GM19324 (cell line): Measurements from ENCODE around the gene KIF7.

Source experiments
- ATAC-seq: cut with Tn5 transposase; IDR thresholded peaks from one replicate; pipeline ENCODE4 v1.9.1; 2021; ENCODE audit warnings: mild to moderate bottlenecking, moderate library complexity; ENCODE audit not compliant: unreplicated experiment, low FRiP score

Gene KIF7

GRCh38 chr15:89649013-89649625 is 6.1 kb downstream of the KIF7 start:
- ATAC-seq: no peak

- ATAC-seq: no peak
Measured at GRCh38 chr15:89648106-89649012, 6.9 kb downstream of the KIF7 start.

- no peak for ATAC-seq
Measured at GRCh38 chr15:89647191-89647851, 7.9 kb downstream of the KIF7 start.

GRCh38 chr15:89646416-89647141 is 8.7 kb downstream of the KIF7 start:
- no peak for ATAC-seq

- no peak for ATAC-seq
Measured at GRCh38 chr15:89645680-89646079, 9.6 kb downstream of the KIF7 start.

- ATAC-seq: no peak
Measured at GRCh38 chr15:89642106-89642505, 13.2 kb downstream of the KIF7 start.

- ATAC-seq: no peak
Measured at GRCh38 chr15:89641053-89641452, 14.2 kb downstream of the KIF7 start.

- ATAC-seq: no peak
Measured at GRCh38 chr15:89640245-89640644, 15.0 kb downstream of the KIF7 start.

- ATAC-seq: no peak
Measured at GRCh38 chr15:89633585-89633984, 21.7 kb downstream of the KIF7 start.

GRCh38 chr15:89632563-89633430 is 22.5 kb downstream of the KIF7 start:
- ATAC-seq: no peak

- no peak for ATAC-seq
Measured at GRCh38 chr15:89631902-89632264, 23.4 kb downstream of the KIF7 start.

GRCh38 chr15:89630974-89631901 is 24.0 kb downstream of the KIF7 start:
- no peak for ATAC-seq

GRCh38 chr15:89630260-89630659 is 25.0 kb downstream of the KIF7 start:
- ATAC-seq: no peak

- no peak for ATAC-seq
Measured at GRCh38 chr15:89629829-89630228, 25.4 kb downstream of the KIF7 start.

- ATAC-seq: no peak
Measured at GRCh38 chr15:89628806-89629715, 26.2 kb downstream of the KIF7 start.

- no peak for ATAC-seq
Measured at GRCh38 chr15:89628301-89628700, 27.0 kb downstream of the KIF7 start.

- no peak for ATAC-seq
Measured at GRCh38 chr15:89627256-89627970, 27.9 kb downstream of the KIF7 start.
